Astrocyte (in vitro differentiated cells and primary cell): Measurements from ENCODE around the gene KLF7. TPM values are rescaled to one million over a fixed set of nuclear protein-coding genes. Genes with fewer than 3 reads are reported as not detected.

Experiments
- DNase-seq: peaks from one replicate; pipeline ENCODE4 v3.0.0-alpha.2; 2010; ENCODE audit warnings: low read depth
- FAIRE-seq: peaks from 2 replicates; lab custom pipeline; 2011; peaks lifted over from hg19 to GRCh38; lab: Jason Lieb, UNC
- H2AFZ ChIP-seq: 2 replicates; pipeline ENCODE4 v1.6.0; 2012; ENCODE audit warnings: low read depth, low read length, inconsistent platforms
- H3K27ac ChIP-seq: 2 replicates; pipeline ENCODE4 v1.5.1; 2011; ENCODE audit warnings: low read depth, low read length, inconsistent platforms
- H3K27me3 ChIP-seq: 2 replicates; pipeline ENCODE4 v1.6.0; 2011; ENCODE audit warnings: low read length, inconsistent platforms; ENCODE audit not compliant: insufficient read depth
- H3K36me3 ChIP-seq: 2 replicates; pipeline ENCODE4 v1.5.1; 2011; ENCODE audit warnings: low read length, inconsistent platforms; ENCODE audit not compliant: insufficient read depth
- H3K4me1 ChIP-seq: 2 replicates; pipeline ENCODE4 v1.5.1; 2011; ENCODE audit warnings: low read length, inconsistent platforms; ENCODE audit not compliant: insufficient read depth
- H3K4me2 ChIP-seq: 2 replicates; pipeline ENCODE4 v1.6.0; 2012; ENCODE audit warnings: low read length, inconsistent platforms
- H3K4me3 ChIP-seq: 2 replicates; pipeline ENCODE4 v1.5.1; 2011; ENCODE audit warnings: low read depth, mild to moderate bottlenecking, low read length, inconsistent platforms; ENCODE audit not compliant: insufficient read depth
- H3K79me2 ChIP-seq: 2 replicates; pipeline ENCODE4 v1.6.0; 2012; ENCODE audit warnings: mild to moderate bottlenecking, low read length, inconsistent platforms; ENCODE audit not compliant: insufficient read depth
- H3K9ac ChIP-seq: 2 replicates; pipeline ENCODE4 v1.6.0; 2012; ENCODE audit warnings: mild to moderate bottlenecking, low read length, inconsistent platforms
- H3K9me3 ChIP-seq: 2 replicates; pipeline ENCODE4 v1.5.1; 2012; ENCODE audit warnings: low read depth, mild to moderate bottlenecking, low read length, inconsistent platforms; ENCODE audit not compliant: insufficient read depth
- H4K20me1 ChIP-seq: 2 replicates; pipeline ENCODE4 v1.6.0; 2012; ENCODE audit warnings: low read length, inconsistent platforms; ENCODE audit not compliant: insufficient read depth
- H3K27ac Mint-ChIP-seq: one replicate; pipeline ENCODE4 v1.8.0; 2021; ENCODE audit warnings: mild to moderate bottlenecking, mixed read lengths; ENCODE audit not compliant: unreplicated experiment
- H3K27me3 Mint-ChIP-seq: one replicate; pipeline ENCODE4 v1.8.0; 2021; ENCODE audit warnings: low read depth, mixed read lengths; ENCODE audit not compliant: unreplicated experiment
- H3K36me3 Mint-ChIP-seq: one replicate; pipeline ENCODE4 v1.8.0; 2021; ENCODE audit warnings: low read depth, mixed read lengths; ENCODE audit not compliant: unreplicated experiment
- H3K4me1 Mint-ChIP-seq: one replicate; pipeline ENCODE4 v1.8.0; 2021; ENCODE audit warnings: low read depth, mixed read lengths; ENCODE audit not compliant: unreplicated experiment
- H3K4me3 Mint-ChIP-seq: one replicate; pipeline ENCODE4 v1.8.0; 2021; ENCODE audit warnings: mild to moderate bottlenecking, moderate library complexity, mixed read lengths; ENCODE audit not compliant: unreplicated experiment
- H3K9me3 Mint-ChIP-seq: one replicate; pipeline ENCODE4 v1.8.0; 2021; ENCODE audit warnings: mild to moderate bottlenecking, mixed read lengths; ENCODE audit not compliant: unreplicated experiment
- EZH2 ChIP-seq: IDR thresholded peaks from 2 replicates; pipeline ENCODE4 v1.6.1; 2012; ENCODE audit warnings: mild to moderate bottlenecking, low read length, inconsistent platforms; ENCODE audit not compliant: insufficient read depth
- total RNA-seq: library from RNA; stranded (reverse); gene quantifications from 2 replicates; pipeline ENCODE4 v1.2.1, GENCODE V29; 2021
- TF ChIP-seq, protein P1 (sequence below): IDR thresholded peaks from 2 replicates; pipeline ENCODE4 v1.5.1; 2011; ENCODE audit warnings: low read depth, mild to moderate bottlenecking, inconsistent platforms, low read length, moderate library complexity; ENCODE audit not compliant: insufficient read depth

KLF7 gene
- total RNA-seq, 1 donor from 2014 or later, result 81.2 TPM

DNA sequence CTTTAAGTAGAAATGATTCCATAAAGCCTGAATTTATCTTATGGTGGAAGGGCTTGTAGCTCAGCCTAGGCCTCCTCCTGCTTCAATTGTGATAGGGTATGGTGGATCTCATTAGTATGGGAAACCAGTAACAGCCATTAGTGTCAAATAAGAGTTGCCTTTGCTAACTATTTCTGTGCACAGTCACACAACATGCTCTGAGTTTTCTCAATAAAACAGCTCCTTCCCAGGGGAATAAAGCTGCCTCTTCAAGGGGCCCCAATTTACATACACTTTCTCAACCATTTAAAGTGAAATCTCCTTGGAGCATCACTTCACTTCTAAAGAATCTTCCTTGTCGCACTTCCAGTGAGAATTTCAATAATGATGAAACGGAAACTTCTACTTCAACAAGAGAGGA is 53.4 kb downstream of the KLF7 start:
- Mint-ChIP-seq H3K27me3 (no peaks in the 10 kb centered on the region), H3K36me3 (peaks cover 30% of the 10 kb centered on the region), H3K9me3 (peaks cover 3% of the 10 kb centered on the region), H3K4me1 (peaks cover 19% of the 10 kb centered on the region), H3K4me3 (no peak overlapping the region), H3K27ac (no peak overlapping the region)
- no peaks in the 10 kb centered on the region for H3K9me3 ChIP-seq
- H3K4me1 ChIP-seq, result no peaks in the 10 kb centered on the region
- H3K27ac ChIP-seq, result no peak overlapping the region
- FAIRE-seq, result no peak
- H3K4me3 ChIP-seq, result no peak overlapping the region
- H3K27me3 ChIP-seq, result no peaks in the 10 kb centered on the region
- no peak overlapping the region for H3K9ac ChIP-seq
- peaks cover 100% of the 10 kb centered on the region for H3K79me2 ChIP-seq
- DNase-seq, result no peak
- TF ChIP-seq EZH2, result no peak
- TF ChIP-seq, protein P1, sequence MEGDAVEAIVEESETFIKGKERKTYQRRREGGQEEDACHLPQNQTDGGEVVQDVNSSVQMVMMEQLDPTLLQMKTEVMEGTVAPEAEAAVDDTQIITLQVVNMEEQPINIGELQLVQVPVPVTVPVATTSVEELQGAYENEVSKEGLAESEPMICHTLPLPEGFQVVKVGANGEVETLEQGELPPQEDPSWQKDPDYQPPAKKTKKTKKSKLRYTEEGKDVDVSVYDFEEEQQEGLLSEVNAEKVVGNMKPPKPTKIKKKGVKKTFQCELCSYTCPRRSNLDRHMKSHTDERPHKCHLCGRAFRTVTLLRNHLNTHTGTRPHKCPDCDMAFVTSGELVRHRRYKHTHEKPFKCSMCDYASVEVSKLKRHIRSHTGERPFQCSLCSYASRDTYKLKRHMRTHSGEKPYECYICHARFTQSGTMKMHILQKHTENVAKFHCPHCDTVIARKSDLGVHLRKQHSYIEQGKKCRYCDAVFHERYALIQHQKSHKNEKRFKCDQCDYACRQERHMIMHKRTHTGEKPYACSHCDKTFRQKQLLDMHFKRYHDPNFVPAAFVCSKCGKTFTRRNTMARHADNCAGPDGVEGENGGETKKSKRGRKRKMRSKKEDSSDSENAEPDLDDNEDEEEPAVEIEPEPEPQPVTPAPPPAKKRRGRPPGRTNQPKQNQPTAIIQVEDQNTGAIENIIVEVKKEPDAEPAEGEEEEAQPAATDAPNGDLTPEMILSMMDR, result no peak
- no peak overlapping the region for H3K4me2 ChIP-seq
- peaks cover 98% of the 10 kb centered on the region for H4K20me1 ChIP-seq
- peaks cover 31% of the 10 kb centered on the region for H3K36me3 ChIP-seq
- H2AFZ ChIP-seq, result no peak overlapping the region

DNA sequence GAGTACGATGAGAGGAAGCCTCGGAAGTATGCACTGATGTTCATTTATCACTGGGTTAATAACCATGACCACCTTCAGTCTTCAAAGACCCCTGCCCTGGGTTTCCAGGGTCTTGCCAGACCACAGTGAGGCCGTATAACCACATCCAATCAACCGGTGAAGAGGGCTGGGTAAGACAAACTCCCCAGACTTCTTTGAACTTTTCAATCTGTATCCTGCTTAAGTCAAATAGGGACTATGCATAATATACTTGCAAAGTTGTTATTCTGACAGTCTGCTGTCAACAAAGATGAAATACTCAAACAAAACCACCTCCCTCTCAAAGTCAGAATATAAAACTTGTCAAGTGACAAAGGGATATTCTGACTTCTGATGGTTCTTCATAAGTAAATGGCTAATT is 54.0 kb downstream of the KLF7 start:
- no peak for FAIRE-seq
- Mint-ChIP-seq H3K36me3 (peaks cover 32% of the 10 kb centered on the region), H3K9me3 (peaks cover 3% of the 10 kb centered on the region), H3K27ac (no peak overlapping the region), H3K4me1 (peaks cover 19% of the 10 kb centered on the region), H3K27me3 (no peaks in the 10 kb centered on the region), H3K4me3 (no peak overlapping the region)
- Histone ChIP-seq H4K20me1 (peaks cover 98% of the 10 kb centered on the region), H3K4me3 (no peak overlapping the region), H3K4me2 (no peak overlapping the region), H3K36me3 (peaks cover 34% of the 10 kb centered on the region), H3K27ac (no peak overlapping the region), H3K27me3 (no peaks in the 10 kb centered on the region), H3K9ac (no peak overlapping the region), H2AFZ (no peak overlapping the region), H3K4me1 (no peaks in the 10 kb centered on the region), H3K9me3 (no peaks in the 10 kb centered on the region), H3K79me2 (peaks cover 100% of the 10 kb centered on the region)
- TF ChIP-seq EZH2, result no peak
- TF ChIP-seq, protein P1, result no peak
- DNase-seq, result no peak

DNA sequence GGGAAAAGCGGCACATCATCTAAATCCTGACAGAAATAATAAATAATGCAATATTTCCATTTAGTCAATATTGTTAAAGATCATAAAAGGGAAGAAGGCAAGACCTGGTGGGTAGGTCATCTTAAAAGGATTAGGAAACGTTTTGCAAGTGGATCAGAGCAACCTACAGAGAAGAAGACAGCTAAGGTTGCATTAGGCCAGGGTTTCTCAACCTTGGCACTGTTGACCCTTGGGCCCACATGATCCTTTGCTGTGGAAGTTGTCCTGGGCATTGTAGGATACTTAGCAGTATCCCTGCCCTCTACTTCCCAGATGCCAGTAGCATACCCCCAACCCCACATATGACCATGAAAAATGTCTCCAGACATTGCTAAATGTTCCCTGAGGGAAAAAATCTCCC is 55.0 kb downstream of the KLF7 start:
- no peaks in the 10 kb centered on the region for H3K9me3 ChIP-seq
- H3K79me2 ChIP-seq, result peaks cover 100% of the 10 kb centered on the region
- Mint-ChIP-seq H3K27me3 (no peaks in the 10 kb centered on the region), H3K27ac (no peak overlapping the region), H3K4me1 (peaks cover 13% of the 10 kb centered on the region), H3K9me3 (peaks cover 3% of the 10 kb centered on the region), H3K36me3 (peaks cover 35% of the 10 kb centered on the region), H3K4me3 (no peak overlapping the region)
- peaks cover 38% of the 10 kb centered on the region for H3K36me3 ChIP-seq
- H3K27me3 ChIP-seq, result no peaks in the 10 kb centered on the region
- no peak overlapping the region for H3K4me2 ChIP-seq
- TF ChIP-seq EZH2, result no peak
- TF ChIP-seq, protein P1, result no peak
- H3K4me3 ChIP-seq, result no peak overlapping the region
- no peak overlapping the region for H3K9ac ChIP-seq
- no peak for DNase-seq
- no peak overlapping the region for H3K27ac ChIP-seq
- peaks cover 96% of the 10 kb centered on the region for H4K20me1 ChIP-seq
- H3K4me1 ChIP-seq, result no peaks in the 10 kb centered on the region
- FAIRE-seq, result no peak
- no peak overlapping the region for H2AFZ ChIP-seq
